Thymus (tissue), 11 donors: Measurements from ENCODE around the gene RGS6. TPM values are rescaled to one million over a fixed set of nuclear protein-coding genes. Genes with fewer than 3 reads are reported as not detected.

Experiments used
- DNase-seq, 9 donors: peaks; one replicate each; pipeline ENCODE4 v3.0.0-alpha.2; 2013; ENCODE audit warnings: low spot score in 9 of 9, low read depth in 6 of 9, missing footprints in 1 of 9
- H3K27ac ChIP-seq, 2 donors: one replicate each; pipeline ENCODE4 v1.5.1; 2013; ENCODE audit warnings: control low read depth in 1 of 2, low read depth in 1 of 2, low read length in 1 of 2, mild to moderate bottlenecking in 1 of 2, moderate library complexity in 1 of 2
- H3K27me3 ChIP-seq, 2 donors: one replicate each; pipeline ENCODE4 v1.5.1; 2013; ENCODE audit warnings: low read length in 1 of 2; ENCODE audit not compliant: control insufficient read depth in 2 of 2, insufficient read depth in 1 of 2
- H3K36me3 ChIP-seq, 2 donors: one replicate each; pipeline ENCODE4 v1.5.1; 2013; ENCODE audit warnings: low read length in 1 of 2, mild to moderate bottlenecking in 1 of 2, moderate library complexity in 1 of 2; ENCODE audit not compliant: control insufficient read depth in 2 of 2, insufficient read depth in 2 of 2
- H3K4me1 ChIP-seq, 2 donors: one replicate each; pipeline ENCODE4 v1.5.1; 2013; ENCODE audit warnings: low read length in 2 of 2; ENCODE audit not compliant: control insufficient read depth in 2 of 2, insufficient read depth in 2 of 2
- H3K4me3 ChIP-seq, 2 donors: one replicate each; pipeline ENCODE4 v1.5.1; 2013; ENCODE audit warnings: low read length in 2 of 2, control low read depth in 1 of 2, mild to moderate bottlenecking in 1 of 2
- H3K9me3 ChIP-seq, 2 donors: one replicate each; pipeline ENCODE4 v1.5.1; 2013; ENCODE audit warnings: low read length in 1 of 2, mild to moderate bottlenecking in 1 of 2; ENCODE audit not compliant: control insufficient read depth in 2 of 2, insufficient read depth in 1 of 2
- WGBS: extraction: QIAGEN DNeasy Blood & Tissue Kit; methylation state at CpG from one replicate; pipeline ENCODE4 v1.1.7; 2013; 5-methylcytosine and 5-hydroxymethylcytosine counted together
- polyA plus RNA-seq: library from polyadenylated mRNA; stranded (reverse); fragments of 200-250 nt; gene quantifications from one replicate; pipeline ENCODE4 v1.2.3, GENCODE V29; 2013
- total RNA-seq: library from RNA; stranded (reverse); fragments of 120-200 nt; gene quantifications from one replicate; pipeline ENCODE4 v1.2.4, GENCODE V29; 2013
- donor health status: healthy.

RGS6 gene
- total and polyA plus RNA-seq, 2 donors = 0.28 to 0.80 TPM

GRCh38 chr14:72169521-72169920 lies 237.3 kb downstream of the RGS6 start:
- Histone ChIP-seq H3K9me3 (no peaks in the 10 kb centered on the region), H3K4me3 (no peak overlapping the region), H3K36me3 (no peaks in the 10 kb centered on the region), H3K27me3 (no peaks in the 10 kb centered on the region), H3K27ac (no peak overlapping the region), H3K4me1 (no peaks in the 10 kb centered on the region)
- WGBS = 78% methylated on average over 3 of the region's 3 CpGs
- DNase-seq = peak in 1 of 9 donors; percentile 19

DNA sequence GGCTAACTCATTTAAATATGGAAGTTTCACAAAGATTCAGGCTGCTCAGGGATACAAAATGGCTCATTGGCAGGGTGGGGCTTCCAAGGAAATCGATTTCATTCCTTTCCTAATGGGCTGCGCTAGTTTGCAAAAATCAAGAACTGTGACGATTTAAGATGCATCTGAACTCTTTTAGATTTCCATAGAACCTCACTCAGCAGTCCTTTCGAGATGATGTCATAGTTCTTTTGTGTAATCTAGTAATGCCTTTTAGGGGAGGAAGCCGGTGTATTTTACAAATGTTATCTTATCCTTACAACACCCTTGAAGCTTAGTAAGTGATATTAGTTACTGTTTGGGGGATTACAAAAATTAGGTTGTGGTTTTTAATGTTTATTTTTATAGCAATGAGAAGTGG lies 239.8 kb downstream of the RGS6 start:
- H3K27ac ChIP-seq = no peak overlapping the region
- no peaks in the 10 kb centered on the region for H3K4me1 ChIP-seq
- 96% methylated on average over 5 of the region's 5 CpGs for WGBS
- no peaks in the 10 kb centered on the region for H3K27me3 ChIP-seq
- H3K36me3 ChIP-seq = no peaks in the 10 kb centered on the region
- H3K9me3 ChIP-seq = no peaks in the 10 kb centered on the region
- no peak overlapping the region for H3K4me3 ChIP-seq
- DNase-seq = no peak

DNA sequence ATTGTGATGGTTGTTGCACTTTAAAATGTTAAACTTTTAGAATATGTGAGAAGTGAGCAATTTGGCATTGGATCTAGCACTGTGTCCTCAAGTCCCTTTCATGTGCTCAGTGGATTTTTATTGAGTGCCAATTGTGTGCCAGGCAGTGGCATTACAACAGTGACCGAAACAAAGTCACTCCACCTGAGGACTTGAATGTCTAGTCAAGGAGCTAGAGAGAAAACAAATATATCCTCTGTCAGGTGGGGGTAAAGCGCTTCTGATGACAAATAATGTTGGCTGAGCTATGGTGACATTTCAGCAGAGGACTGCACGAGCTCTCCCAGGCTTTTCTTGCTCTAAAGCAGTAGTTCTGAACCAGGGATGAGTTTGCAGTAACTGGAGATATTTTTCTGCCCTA lies 240.4 kb downstream of the RGS6 start:
- Histone ChIP-seq H3K9me3 (no peaks in the 10 kb centered on the region), H3K27me3 (no peaks in the 10 kb centered on the region), H3K4me1 (no peaks in the 10 kb centered on the region), H3K36me3 (no peaks in the 10 kb centered on the region), H3K27ac (no peak overlapping the region), H3K4me3 (no peak overlapping the region)
- WGBS = 95% methylated on average over 3 of the region's 3 CpGs
- no peak for DNase-seq

- Histone ChIP-seq H3K27me3 (no peaks in the 10 kb centered on the region), H3K27ac (no peak overlapping the region), H3K9me3 (no peaks in the 10 kb centered on the region), H3K4me3 (no peak overlapping the region), H3K36me3 (no peaks in the 10 kb centered on the region), H3K4me1 (no peaks in the 10 kb centered on the region)
- no peak for DNase-seq
- 87% methylated on average over 11 of the region's 11 CpGs for WGBS
Measured at GRCh38 chr14:72173038-72173720, 240.9 kb downstream of the RGS6 start.

DNA sequence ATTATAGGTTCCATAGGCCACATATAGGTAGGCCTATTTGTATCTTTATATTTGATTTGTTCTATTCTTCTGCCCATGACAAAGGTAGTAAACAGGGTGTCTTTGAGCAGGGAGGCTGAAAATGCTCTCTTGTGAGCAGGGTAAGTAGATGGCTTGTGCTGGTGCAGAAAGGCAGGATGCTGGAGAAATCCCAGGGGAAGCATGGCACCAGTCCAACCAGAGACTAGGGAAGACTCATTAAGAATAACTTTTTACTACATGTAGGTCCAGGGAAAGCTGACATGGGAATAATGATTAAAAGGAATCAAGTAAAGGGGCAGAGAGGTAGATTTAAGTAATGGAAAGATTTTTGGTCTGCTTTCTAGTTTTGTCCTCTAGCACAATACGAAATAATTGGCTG lies 245.0 kb downstream of the RGS6 start:
- no peaks in the 10 kb centered on the region for H3K27me3 ChIP-seq
- DNase-seq = no peak
- no peak overlapping the region for H3K4me3 ChIP-seq
- H3K9me3 ChIP-seq = peaks cover 0 to 3% of the 10 kb centered on the region in 2 donors
- WGBS = 96% methylated on average over 1 of the region's 1 CpG
- H3K36me3 ChIP-seq = no peaks in the 10 kb centered on the region
- no peak overlapping the region for H3K27ac ChIP-seq
- peaks cover 0 to under 1% of the 10 kb centered on the region in 2 donors for H3K4me1 ChIP-seq

GRCh38 chr14:72178517-72178916 lies 246.3 kb downstream of the RGS6 start:
- WGBS = 74% methylated on average over 3 of the region's 3 CpGs
- no peak for DNase-seq
- Histone ChIP-seq H3K4me1 (peaks cover 0 to 2% of the 10 kb centered on the region in 2 donors), H3K9me3 (peaks cover 0 to 3% of the 10 kb centered on the region in 2 donors), H3K27ac (no peak overlapping the region), H3K27me3 (no peaks in the 10 kb centered on the region), H3K36me3 (no peaks in the 10 kb centered on the region), H3K4me3 (no peak overlapping the region)

DNA sequence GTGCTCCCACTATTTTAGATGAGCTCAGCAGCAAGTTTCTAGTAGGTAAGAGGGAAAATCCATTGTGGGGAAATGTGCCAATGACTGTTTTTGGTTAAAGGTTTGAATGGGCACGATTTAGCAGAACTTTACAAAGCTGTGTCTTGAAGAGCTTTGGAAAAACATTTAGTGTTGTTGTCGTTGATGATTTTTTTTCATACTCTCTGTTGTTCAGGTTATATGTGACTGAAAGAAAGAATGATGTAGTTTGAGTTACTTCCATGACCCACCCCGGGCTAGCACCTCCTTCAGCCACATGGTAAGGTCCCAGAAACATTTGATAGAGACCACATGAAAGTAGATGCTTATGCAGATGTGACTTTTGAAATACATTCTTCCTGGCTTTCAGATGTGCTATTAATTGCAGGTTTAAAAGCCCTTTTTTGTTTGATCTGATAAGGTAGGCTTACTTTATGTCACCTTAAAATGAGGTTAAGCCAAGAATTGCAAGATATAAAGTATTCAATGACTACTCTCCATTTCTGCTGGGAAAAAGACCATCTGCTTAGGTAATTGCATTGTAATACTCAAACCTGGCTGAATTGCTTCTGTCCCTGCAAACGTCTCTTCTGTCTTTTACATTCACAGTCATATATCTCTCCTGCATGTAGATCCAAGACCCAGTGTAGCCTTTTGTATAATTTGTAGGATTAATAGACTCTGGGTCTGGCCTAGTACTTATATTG lies 250.6 kb downstream of the RGS6 start:
- Histone ChIP-seq H3K4me3 (no peak overlapping the region), H3K4me1 (peaks cover 0 to 2% of the 10 kb centered on the region in 2 donors), H3K27ac (no peak overlapping the region), H3K27me3 (no peaks in the 10 kb centered on the region), H3K36me3 (no peaks in the 10 kb centered on the region), H3K9me3 (peaks cover 0 to 3% of the 10 kb centered on the region in 2 donors)
- 32% methylated on average over 4 of the region's 4 CpGs for WGBS
- peak in 6 of 9 donors; percentile 13 to 65 (median 22) for DNase-seq

- Histone ChIP-seq H3K27ac (no peak overlapping the region), H3K9me3 (peaks cover 0 to 3% of the 10 kb centered on the region in 2 donors), H3K27me3 (no peaks in the 10 kb centered on the region), H3K36me3 (no peaks in the 10 kb centered on the region), H3K4me1 (peaks cover 0 to 2% of the 10 kb centered on the region in 2 donors), H3K4me3 (no peak overlapping the region)
- DNase-seq = no peak
- WGBS = 92% methylated on average over 2 of the region's 2 CpGs
Measured at GRCh38 chr14:72183631-72184030, 251.4 kb downstream of the RGS6 start.

- H3K27me3 ChIP-seq = no peaks in the 10 kb centered on the region
- no peak overlapping the region for H3K27ac ChIP-seq
- H3K4me1 ChIP-seq = peaks cover 0 to 2% of the 10 kb centered on the region in 2 donors
- H3K9me3 ChIP-seq = no peaks in the 10 kb centered on the region
- no peak overlapping the region for H3K4me3 ChIP-seq
- H3K36me3 ChIP-seq = no peaks in the 10 kb centered on the region
- no peak for DNase-seq
- whole genome bisulfite sequencing = 91% methylated on average over 3 of the region's 3 CpGs
Measured at GRCh38 chr14:72186523-72186922, 254.3 kb downstream of the RGS6 start.
